Lower leg skin (tissue), 3 donors: ENCODE data around the gene NUP50.

Experiments
- CTCF ChIP-seq, 3 donors: fragments of 450-650 bp; IDR thresholded peaks; one replicate each; pipeline ENCODE4 v1.5.1; 2016; ENCODE audit warnings: antibody characterized with exemption in 3 of 3, mild to moderate bottlenecking in 3 of 3, moderate library complexity in 2 of 3
- POLR2A ChIP-seq, 2 donors: fragments of 450-650 bp; IDR thresholded peaks; one replicate each; pipeline ENCODE4 v1.6.1; 2016 to 2017; ENCODE audit warnings: antibody characterized with exemption in 2 of 2, mild to moderate bottlenecking in 1 of 2, moderate library complexity in 1 of 2

- no peak for TF ChIP-seq CTCF (IDR thresholded peaks at IDR 0.05)
- no peak for TF ChIP-seq POLR2A (IDR thresholded peaks at IDR 0.05)
Observed at GRCh38 chr22:45149671-45150070, 14.1 kb upstream of the NUP50 start.
